GM15510 (cell line): ENCODE results near the gene WIZ.

Experiments used
- POLR2A ChIP-seq: IDR thresholded peaks from 3 replicates; pipeline ENCODE4 v1.6.1; 2011; ENCODE audit warnings: borderline replicate concordance; ENCODE audit not compliant: insufficient read length; ENCODE audit errors: extremely low read depth

Gene WIZ

GRCh38 chr19:15381429-15381828, 68.3 kb downstream of the WIZ start:
- no peak for TF ChIP-seq POLR2A

GRCh38 chr19:15379999-15380647, 69.6 kb downstream of the WIZ start:
- TF ChIP-seq POLR2A, result no peak

GRCh38 chr19:15379083-15379998, 70.4 kb downstream of the WIZ start, which contains the start of gene AKAP8:
AKAP8 (minus strand) TSS chr19:15379787; CDS start chr19:15379731, 56 bp downstream.
- TF ChIP-seq POLR2A, result peak; percentile 73

GRCh38 chr19:15378534-15379082, 71.1 kb downstream of the WIZ start:
- no peak for TF ChIP-seq POLR2A

GRCh38 chr19:15374796-15375440, 74.8 kb downstream of the WIZ start:
- no peak for TF ChIP-seq POLR2A

GRCh38 chr19:15374105-15374651, 75.6 kb downstream of the WIZ start:
- TF ChIP-seq POLR2A, result no peak

GRCh38 chr19:15373644-15374043, 76.1 kb downstream of the WIZ start:
- TF ChIP-seq POLR2A, result no peak

GRCh38 chr19:15372891-15373301, 76.9 kb downstream of the WIZ start:
- no peak for TF ChIP-seq POLR2A

GRCh38 chr19:15372470-15372869, 77.3 kb downstream of the WIZ start:
- no peak for TF ChIP-seq POLR2A

- TF ChIP-seq POLR2A, result no peak
These were observed 77.9 kb downstream of the WIZ start for GRCh38 chr19:15371786-15372380.

GRCh38 chr19:15371119-15371518, 78.6 kb downstream of the WIZ start:
- no peak for TF ChIP-seq POLR2A
